Activated CD4-positive, alpha-beta memory T cell treated with anti-CD3 and anti-CD28 coated beads, Interleukin-2, amount 10 ng/mL, durations not matched to agents 7 days and 5 days (primary cell): ENCODE data around the gene PHPT1. TPM values are rescaled to one million over a fixed set of nuclear protein-coding genes. Genes with fewer than 3 reads are reported as not detected.
A peak's percentile ranks its signal among the peaks of the same experiment; 100 is the strongest.
"Not testable (repeated sequence)": the region's sequence is repeated elsewhere in the genome, so short reads cannot be mapped to it uniquely, and the experiment has no call there.

Experiments
- CTCF ChIA-PET: fragments of 350-600 bp; sonication (Branson Sonifier 250); formaldehyde crosslinking; loops from one replicate; lab custom pipeline; 2021; ENCODE audit warnings: antibody characterized with exemption, inconsistent platforms; lab: Charles Lee
- POLR2A ChIA-PET: fragments of 350-600 bp; sonication (Branson Sonifier 250); formaldehyde crosslinking; loops from one replicate; lab custom pipeline; 2021; ENCODE audit warnings: antibody characterized with exemption; lab: Charles Lee
- DNase-seq: peaks from one replicate; pipeline ENCODE4 v3.0.0-alpha.2; 2020
- H3K27ac Mint-ChIP-seq: one replicate; pipeline ENCODE4 v1.8.0; 2021; ENCODE audit warnings: mild to moderate bottlenecking, mixed read lengths
- H3K27me3 Mint-ChIP-seq: one replicate; pipeline ENCODE4 v1.8.0; 2021; ENCODE audit warnings: mixed read lengths
- H3K36me3 Mint-ChIP-seq: one replicate; pipeline ENCODE4 v1.8.0; 2021; ENCODE audit warnings: low read depth, mixed read lengths
- H3K4me1 Mint-ChIP-seq: one replicate; pipeline ENCODE4 v1.8.0; 2021; ENCODE audit warnings: mixed read lengths
- H3K4me3 Mint-ChIP-seq: one replicate; pipeline ENCODE4 v1.8.0; 2021; ENCODE audit warnings: mild to moderate bottlenecking, mixed read lengths
- H3K9me3 Mint-ChIP-seq: one replicate; pipeline ENCODE4 v1.8.0; 2021; ENCODE audit warnings: mixed read lengths
- total RNA-seq, 2 experiments: library from RNA; stranded (reverse); gene quantifications; one replicate each; pipeline ENCODE4 v1.2.3, GENCODE V29; 2021

Gene PHPT1
- total RNA-seq, result 10 to 100 TPM; 82.3 to 85.4 TPM

DNA sequence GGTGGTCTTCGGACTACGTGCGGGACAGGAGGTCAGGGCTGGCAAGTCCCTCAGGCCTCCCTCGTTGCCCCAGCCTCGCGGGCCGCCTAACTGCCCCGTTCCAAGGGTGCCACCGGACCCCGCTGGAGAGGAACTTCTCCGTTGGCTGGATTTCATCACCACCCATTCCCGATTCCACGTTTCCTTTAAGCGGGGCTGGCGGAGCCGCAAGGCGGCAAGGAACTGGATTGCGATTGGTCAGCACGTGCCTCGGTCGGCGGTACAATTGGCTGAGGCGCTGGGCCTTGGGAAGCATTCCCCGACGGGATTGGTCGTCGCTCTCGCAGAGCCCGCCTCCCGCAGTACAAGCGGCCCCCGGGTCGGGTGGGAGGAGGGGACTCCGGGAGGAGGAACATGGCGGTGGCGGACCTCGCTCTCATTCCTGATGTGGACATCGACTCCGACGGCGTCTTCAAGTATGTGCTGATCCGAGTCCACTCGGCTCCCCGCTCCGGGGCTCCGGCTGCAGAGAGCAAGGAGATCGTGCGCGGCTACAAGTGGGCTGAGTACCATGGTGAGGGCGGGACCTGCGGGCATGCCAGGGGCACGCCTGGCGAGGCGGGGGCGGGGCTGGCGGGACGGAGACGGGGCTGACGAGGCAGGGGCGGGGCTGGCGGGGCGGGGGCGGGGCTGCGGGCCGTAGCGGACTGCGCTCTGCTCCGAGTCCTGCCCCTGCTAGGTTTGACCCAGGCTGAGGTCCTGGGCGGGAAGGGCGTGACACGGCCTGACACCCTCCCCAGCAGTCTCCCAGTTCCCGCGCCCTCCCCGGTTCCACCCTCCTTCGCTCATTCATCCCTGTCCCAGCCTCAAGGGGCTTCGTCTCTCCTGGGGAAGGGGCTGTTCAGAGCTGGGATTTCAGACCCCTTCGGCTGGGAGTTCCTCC is at the start of gene PHPT1:
PHPT1 (plus strand) TSS at position 372 of the 922 bp plus-strand sequence; CDS start at position 394, 22 bp downstream.
- Mint-ChIP-seq H3K4me3 (peak within 1 kb of the TSS; percentile 93), H3K27me3 (peaks cover 18% of the 10 kb centered on the region), H3K9me3 (no peaks in the 10 kb centered on the region), H3K36me3 (peaks cover 13% of the 10 kb centered on the region), H3K4me1 (peaks cover 21% of the 10 kb centered on the region), H3K27ac (peak within 1 kb of the TSS; percentile 85)
- CTCF ChIA-PET, result interaction anchor here (0.6 to 2.6 kb wide), 4 partner anchors 38 to 186 kb away, joined by 3 to 9 read pairs (median 4); partner anchors contain the start of gene TMEM141
- peak; percentile 97 for DNase-seq
- POLR2A ChIA-PET, result interaction anchor here (1.5 to 3.0 kb wide), 2 partner anchors 33 to 37 kb away, joined by 5 to 19 read pairs; partner anchors contain the start of gene TRAF2

DNA sequence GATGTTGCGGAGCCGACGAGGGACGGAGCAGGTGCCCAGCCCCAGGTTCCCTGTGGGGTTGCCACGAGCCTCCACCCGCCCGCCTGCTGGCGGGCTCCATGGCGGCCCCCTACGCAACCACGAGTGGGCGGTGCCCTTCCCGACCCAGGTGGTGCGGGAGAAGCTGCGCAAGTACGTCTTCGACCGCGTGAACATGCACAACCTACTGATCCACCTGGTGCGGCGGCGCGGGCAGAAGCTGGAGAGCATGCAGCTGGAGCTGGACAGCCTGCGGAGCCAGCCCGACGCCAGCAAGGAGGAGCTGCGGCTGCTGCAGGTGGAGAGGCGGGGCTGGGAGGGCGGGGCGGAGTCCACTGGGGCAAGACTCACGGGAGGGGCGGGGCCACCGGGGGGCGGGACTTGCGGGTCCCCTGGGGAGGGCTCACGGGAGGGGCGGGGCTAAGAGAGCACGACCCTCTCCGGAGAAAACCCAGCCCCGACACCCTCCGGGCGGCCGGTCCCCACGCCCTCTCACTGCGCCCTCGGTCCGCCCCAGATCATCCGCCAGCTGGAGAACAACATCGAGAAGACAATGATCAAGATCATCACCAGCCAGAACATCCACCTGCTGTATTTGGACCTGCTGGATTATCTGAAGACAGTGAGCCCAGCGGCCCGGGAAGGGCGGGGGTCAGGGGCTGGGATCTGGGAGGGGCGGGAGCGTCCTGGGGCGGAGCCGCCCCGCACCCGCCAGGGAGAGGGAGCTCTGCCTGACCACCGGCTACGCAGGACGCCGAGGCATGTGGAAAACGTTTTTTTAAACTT is 49.2 kb upstream of the PHPT1 start:
- POLR2A ChIA-PET, result interaction anchor here (0.8 to 2.5 kb wide), 6 partner anchors 8 to 235 kb away, joined by 3 to 8 read pairs (median 3); partner anchors contain the start of gene AJM1
- Mint-ChIP-seq H3K27me3 (peaks cover 33% of the 10 kb centered on the region), H3K27ac (no peak overlapping the region), H3K9me3 (no peaks in the 10 kb centered on the region), H3K4me1 (peaks cover 20% of the 10 kb centered on the region), H3K36me3 (no peaks in the 10 kb centered on the region), H3K4me3 (peak overlapping the region; percentile 65)
- DNase-seq, result peak; percentile 87
- CTCF ChIA-PET, result interaction anchor here (0.8 to 1.9 kb wide), 5 partner anchors 9 to 42 kb away, joined by 4 to 9 read pairs (median 5); partner anchors contain the start of genes AJM1 and TMEM141

DNA sequence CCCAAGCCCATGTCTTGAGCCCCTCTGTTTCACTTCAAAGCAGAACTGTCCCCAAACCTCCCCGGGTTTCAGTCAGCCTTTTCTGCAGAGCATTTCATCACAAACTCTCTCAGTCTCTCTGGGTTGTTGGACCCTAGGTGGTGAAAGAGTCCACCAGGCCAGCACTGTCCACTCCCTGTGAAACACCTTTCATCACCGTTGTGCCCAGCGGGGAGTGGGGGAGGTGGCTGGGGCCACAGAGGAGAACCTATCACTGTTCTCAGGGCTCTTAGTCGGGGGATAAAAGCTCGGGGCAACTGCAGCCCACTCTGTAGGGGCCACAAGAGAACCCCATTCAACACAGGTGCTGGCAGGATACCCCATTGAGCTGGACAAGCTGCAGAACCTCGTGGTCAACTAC is 46.9 kb upstream of the PHPT1 start:
- H3K9me3 Mint-ChIP-seq, result no peaks in the 10 kb centered on the region
- no peak overlapping the region for H3K27ac Mint-ChIP-seq
- ChIA-PET POLR2A (interaction anchor here (2.5 kb wide), 1 partner anchor 40 kb away, joined by 8 read pairs; the partner anchor contains the start of gene AJM1), CTCF (interaction anchor here (0.7 to 8.6 kb wide), 2 partner anchors 9 to 233 kb away, joined by 3 to 46 read pairs; no protein-coding TSS in a partner anchor)
- H3K4me1 Mint-ChIP-seq, result peaks cover 29% of the 10 kb centered on the region
- no peak for DNase-seq
- H3K27me3 Mint-ChIP-seq, result peaks cover 19% of the 10 kb centered on the region
- H3K36me3 Mint-ChIP-seq, result peaks cover 3% of the 10 kb centered on the region
- H3K4me3 Mint-ChIP-seq, result no peak overlapping the region

DNA sequence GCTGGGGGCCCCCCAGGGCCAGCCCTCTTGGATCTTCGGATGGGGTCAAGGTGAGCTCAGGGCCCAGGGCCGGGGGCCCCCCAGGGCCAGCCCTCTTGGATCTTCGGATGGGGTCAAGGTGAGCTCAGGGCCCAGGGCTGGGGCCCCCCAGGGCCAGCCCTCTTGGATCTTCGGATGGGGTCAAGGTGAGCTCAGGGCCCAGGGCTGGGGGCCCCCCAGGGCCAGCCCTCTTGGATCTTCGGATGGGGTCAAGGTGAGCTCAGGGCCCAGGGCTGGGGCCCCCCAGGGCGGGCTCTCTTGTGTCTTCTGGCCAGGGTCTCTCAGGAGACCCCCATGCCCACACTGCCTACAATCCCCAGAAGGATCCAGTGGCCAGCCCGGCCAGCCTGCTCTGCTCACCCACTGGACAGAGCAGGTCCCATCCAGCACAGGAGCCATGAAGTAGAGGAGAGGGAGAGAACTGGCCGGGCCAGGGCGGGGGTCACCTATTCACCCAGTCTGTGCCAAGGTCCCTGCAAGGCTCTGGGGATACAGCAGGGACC is 46.1 kb upstream of the PHPT1 start:
- H3K4me1 Mint-ChIP-seq, result peaks cover 29% of the 10 kb centered on the region
- H3K36me3 Mint-ChIP-seq, H3K27ac Mint-ChIP-seq, H3K9me3 Mint-ChIP-seq, POLR2A ChIA-PET, H3K4me3 Mint-ChIP-seq, DNase-seq: not testable (repeated sequence)
- peaks cover 19% of the 10 kb centered on the region for H3K27me3 Mint-ChIP-seq
- CTCF ChIA-PET, result interaction anchor here (0.7 to 8.6 kb wide), 2 partner anchors 10 to 232 kb away, joined by 3 to 46 read pairs; no protein-coding TSS in a partner anchor

DNA sequence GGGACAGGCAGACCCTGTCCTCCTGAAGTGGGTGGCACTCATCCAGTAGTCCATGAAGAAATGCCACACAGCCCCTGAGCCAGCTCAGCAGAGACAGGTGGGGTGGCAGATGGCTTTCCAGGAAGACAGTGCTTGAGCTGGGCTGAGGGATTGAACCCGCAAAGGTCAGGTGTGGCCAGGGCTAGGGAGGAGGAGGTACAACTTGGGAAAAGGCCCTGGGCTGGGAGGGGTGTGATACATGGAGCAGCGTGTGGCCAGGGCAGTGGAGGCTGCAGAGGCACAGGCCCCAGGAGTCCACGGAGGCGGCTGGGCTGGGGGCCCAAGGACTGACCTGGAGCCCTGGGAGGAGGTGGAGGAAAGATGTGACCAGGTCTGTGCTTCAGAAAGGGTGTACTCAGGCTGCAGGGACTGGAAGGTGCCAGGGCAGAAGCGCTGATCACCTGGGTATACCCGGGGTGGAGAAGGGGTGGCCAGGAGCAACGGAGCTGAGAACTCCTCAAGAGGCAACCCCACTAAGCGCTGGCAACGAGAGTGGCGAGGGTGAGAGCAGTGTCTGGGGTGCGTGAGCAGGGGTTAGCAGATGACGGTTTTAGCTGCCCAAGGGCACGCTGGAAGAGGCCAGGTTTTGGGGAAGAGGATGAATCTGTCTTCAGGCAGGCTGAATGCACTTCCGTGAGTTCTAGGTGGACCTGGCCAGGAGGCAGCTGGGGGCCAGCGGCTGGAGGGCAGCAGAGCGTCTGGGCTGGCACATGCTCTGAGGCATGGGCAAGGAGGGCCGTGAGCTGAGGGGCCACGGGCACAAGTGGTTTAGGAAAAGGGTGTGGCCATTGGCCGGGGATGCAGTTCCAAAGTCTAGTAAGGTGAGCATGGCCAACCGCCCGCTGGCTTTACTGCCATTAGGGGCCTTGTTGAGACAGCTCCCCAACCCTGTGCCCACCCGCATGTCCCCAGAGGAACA is 45.4 kb upstream of the PHPT1 start:
- H3K27me3 Mint-ChIP-seq, result peaks cover 19% of the 10 kb centered on the region
- H3K36me3 Mint-ChIP-seq, result peaks cover 3% of the 10 kb centered on the region
- no peak overlapping the region for H3K27ac Mint-ChIP-seq
- H3K4me1 Mint-ChIP-seq, result peaks cover 31% of the 10 kb centered on the region
- H3K4me3 Mint-ChIP-seq, result no peak overlapping the region
- ChIA-PET CTCF (interaction anchor here (8.6 kb wide), 1 partner anchor 11 kb away, joined by 46 read pairs; no protein-coding TSS in a partner anchor), POLR2A (interaction anchor here (1.9 kb wide), 1 partner anchor 437 kb away, joined by 4 read pairs; the partner anchor contains the start of gene TUBB4B)
- DNase-seq, result no peak
- no peaks in the 10 kb centered on the region for H3K9me3 Mint-ChIP-seq

DNA sequence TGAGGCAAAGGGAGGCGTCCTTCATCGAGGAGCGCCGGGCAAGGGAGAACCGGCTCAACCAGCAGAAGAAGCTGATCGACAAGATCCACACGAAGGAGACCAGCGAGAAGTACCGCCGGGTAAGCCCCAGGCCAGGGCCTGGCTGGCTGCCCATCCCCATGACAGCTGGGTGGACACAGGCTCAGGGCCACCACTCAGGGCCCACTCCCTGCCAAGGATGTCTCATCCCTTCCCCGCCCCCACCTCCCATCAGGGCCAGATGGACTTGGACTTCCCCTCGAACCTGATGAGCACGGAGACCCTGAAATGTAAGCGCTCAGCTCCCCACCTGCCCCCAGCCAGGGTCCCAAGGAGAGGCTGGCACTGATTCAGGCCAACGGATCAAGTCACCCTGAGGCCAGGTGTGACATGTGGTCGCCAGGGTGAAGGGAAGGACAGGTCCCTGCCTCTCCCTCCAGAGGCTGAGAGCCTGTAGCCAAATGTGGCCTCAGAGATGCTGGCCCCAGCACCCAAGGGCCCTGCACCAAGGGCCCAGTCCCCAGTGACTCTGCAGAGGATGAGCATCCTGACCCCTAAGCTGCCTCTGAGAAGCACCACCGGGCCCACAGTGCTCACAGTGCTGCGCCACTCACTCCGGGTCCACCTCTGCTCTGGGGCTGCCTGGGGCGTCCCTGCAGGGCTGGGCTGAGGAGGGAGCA is 44.6 kb upstream of the PHPT1 start:
- Mint-ChIP-seq H3K36me3 (peaks cover 8% of the 10 kb centered on the region), H3K27me3 (peaks cover 19% of the 10 kb centered on the region), H3K4me3 (no peak overlapping the region), H3K27ac (no peak overlapping the region), H3K4me1 (peaks cover 39% of the 10 kb centered on the region), H3K9me3 (no peaks in the 10 kb centered on the region)
- DNase-seq, result no peak
- ChIA-PET POLR2A (interaction anchor here (1.9 kb wide), 1 partner anchor 436 kb away, joined by 4 read pairs; the partner anchor contains the start of gene TUBB4B), CTCF (interaction anchor here (1.2 to 8.6 kb wide), 2 partner anchors 12 to 14 kb away, joined by 4 to 46 read pairs; partner anchors contain the start of gene TMEM141)

DNA sequence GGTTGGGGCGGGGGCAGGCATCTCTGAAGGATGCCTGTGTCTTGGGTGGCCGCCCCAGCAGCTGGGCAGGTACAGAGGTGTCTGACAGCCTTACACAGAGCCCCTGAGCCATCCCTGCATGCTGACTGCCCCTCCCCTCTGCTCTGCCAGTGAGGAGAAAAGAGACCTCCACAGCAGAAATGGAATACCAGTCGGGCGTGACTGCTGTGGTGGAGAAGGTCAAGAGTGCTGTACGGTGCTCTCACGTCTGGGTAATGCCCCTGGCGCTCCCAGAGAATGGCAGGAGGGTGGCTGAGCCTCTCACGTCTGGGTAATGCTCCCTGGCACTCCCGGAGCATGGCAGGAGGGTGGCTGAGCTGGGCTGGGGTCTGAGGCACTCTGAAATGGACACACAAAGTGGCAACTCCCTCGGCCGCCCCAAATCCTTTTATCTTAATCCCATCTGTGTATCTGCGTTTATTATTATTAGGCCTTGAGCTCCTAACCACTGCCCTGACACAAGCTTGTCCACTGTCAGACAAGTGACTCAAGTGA is 43.9 kb upstream of the PHPT1 start:
- H3K36me3 Mint-ChIP-seq, result peaks cover 14% of the 10 kb centered on the region
- peaks cover 41% of the 10 kb centered on the region for H3K4me1 Mint-ChIP-seq
- no peak for DNase-seq
- H3K27ac Mint-ChIP-seq, result no peak overlapping the region
- no peak overlapping the region for H3K4me3 Mint-ChIP-seq
- ChIA-PET POLR2A (interaction anchor here (1.9 to 3.7 kb wide), 2 partner anchors 14 to 436 kb away, joined by 4 to 18 read pairs; partner anchors contain the start of genes TMEM141 and TUBB4B), CTCF (interaction anchor here (1.2 to 8.6 kb wide), 4 partner anchors 12 to 230 kb away, joined by 4 to 46 read pairs (median 24); partner anchors contain the start of genes AJM1 and TMEM141)
- no peaks in the 10 kb centered on the region for H3K9me3 Mint-ChIP-seq
- peaks cover 17% of the 10 kb centered on the region for H3K27me3 Mint-ChIP-seq

DNA sequence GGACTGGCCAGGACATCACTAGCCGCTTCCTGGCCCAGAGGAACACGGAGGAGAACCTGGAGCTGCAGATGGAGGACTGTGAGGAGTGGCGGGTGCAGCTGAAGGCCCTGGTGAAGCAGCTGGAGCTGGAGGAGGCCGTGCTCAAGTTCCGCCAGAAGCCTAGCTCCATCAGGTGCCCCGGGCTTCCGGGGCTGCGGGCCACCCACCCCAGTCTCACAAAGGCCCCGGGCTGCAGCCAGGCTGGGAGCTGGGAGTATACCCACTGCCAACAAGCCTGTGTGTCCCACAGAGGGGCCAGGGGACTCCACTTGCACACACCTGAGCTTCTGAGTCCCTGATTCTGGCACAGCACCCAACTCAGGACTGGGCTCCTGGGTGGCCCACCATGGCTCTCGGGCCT is 43.1 kb upstream of the PHPT1 start:
- POLR2A ChIA-PET, result interaction anchor here (1.2 to 3.7 kb wide), 5 partner anchors 8 to 229 kb away, joined by 7 to 18 read pairs (median 11); partner anchors contain the start of genes AJM1 and TMEM141
- CTCF ChIA-PET, result interaction anchor here (1.2 to 8.6 kb wide), 4 partner anchors 13 to 229 kb away, joined by 4 to 46 read pairs (median 24); partner anchors contain the start of genes AJM1 and TMEM141
- Mint-ChIP-seq H3K4me3 (peak overlapping the region; percentile 87), H3K27ac (no peak overlapping the region), H3K27me3 (peaks cover 11% of the 10 kb centered on the region), H3K9me3 (no peaks in the 10 kb centered on the region), H3K36me3 (peaks cover 19% of the 10 kb centered on the region), H3K4me1 (peaks cover 37% of the 10 kb centered on the region)
- no peak for DNase-seq

DNA sequence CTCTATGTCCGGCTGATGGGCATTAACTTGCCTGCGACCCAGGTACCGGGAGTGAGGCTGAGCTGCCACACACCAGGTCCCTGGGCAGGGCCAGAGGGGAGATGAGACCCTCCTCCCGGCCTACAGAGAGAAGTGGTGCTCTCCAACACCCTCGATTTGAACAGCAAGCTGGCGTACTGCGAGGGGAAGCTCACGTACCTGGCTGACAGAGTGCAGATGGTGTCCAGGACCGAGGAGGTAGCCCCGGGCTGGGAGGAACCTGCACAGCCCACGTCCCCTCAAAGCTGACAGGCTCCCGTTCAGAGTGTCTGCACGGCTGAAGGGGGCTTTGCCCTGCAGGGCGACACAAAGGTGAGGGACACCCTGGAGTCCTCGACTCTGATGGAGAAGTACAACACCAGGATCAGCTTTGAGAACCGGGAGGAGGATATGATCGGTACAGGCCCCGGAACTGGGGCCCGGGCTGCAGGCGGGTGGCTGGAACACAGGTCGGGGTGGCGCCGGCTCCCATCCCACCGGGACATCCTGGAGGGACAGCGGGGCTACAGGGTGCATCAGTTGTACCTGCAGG is 42.5 kb upstream of the PHPT1 start:
- CTCF ChIA-PET, result interaction anchor here (1.8 to 8.6 kb wide), 4 partner anchors 9 to 228 kb away, joined by 4 to 46 read pairs (median 24); partner anchors contain the start of gene AJM1
- POLR2A ChIA-PET, result interaction anchor here (0.7 to 3.7 kb wide), 17 partner anchors 8 to 434 kb away, joined by 3 to 18 read pairs (median 5); partner anchors contain the start of genes AJM1, CLIC3, FUT7 and SAPCD2
- H3K36me3 Mint-ChIP-seq, result peaks cover 20% of the 10 kb centered on the region
- no peaks in the 10 kb centered on the region for H3K9me3 Mint-ChIP-seq
- peaks cover 7% of the 10 kb centered on the region for H3K27me3 Mint-ChIP-seq
- DNase-seq, result no peak
- peak overlapping the region; percentile 56 for H3K27ac Mint-ChIP-seq
- H3K4me1 Mint-ChIP-seq, result peaks cover 35% of the 10 kb centered on the region
- peak overlapping the region; percentile 87 for H3K4me3 Mint-ChIP-seq
